DND-41 (cell line): ENCODE measurements around the gene MCRIP2.

Experiments used
- ATAC-seq: fragments of 200-7000 bp; cut with Tn5 transposase; 3 replicates; pipeline ENCODE4 v1.9.1; 2021; ENCODE audit warnings: low read depth; ENCODE audit not compliant: insufficient read depth
- DNase-seq: peaks from one replicate; pipeline ENCODE4 v3.0.0-alpha.2; 2020
- H2AFZ ChIP-seq: 2 replicates; pipeline ENCODE4 v1.6.0; 2012; ENCODE audit warnings: low read depth, low read length
- H3K27ac ChIP-seq: 2 replicates; pipeline ENCODE4 v1.5.1; 2012; ENCODE audit warnings: low read length, inconsistent platforms
- H3K27me3 ChIP-seq: fragments of 200-600 bp; sonication (generic); 2 replicates; pipeline ENCODE4 v1.6.0; 2012; ENCODE audit warnings: low read length, mild to moderate bottlenecking, inconsistent platforms; ENCODE audit not compliant: insufficient read depth, poor library complexity
- H3K36me3 ChIP-seq: 2 replicates; pipeline ENCODE4 v1.5.1; 2012; ENCODE audit warnings: low read length, inconsistent platforms; ENCODE audit not compliant: insufficient read depth
- H3K4me1 ChIP-seq: 2 replicates; pipeline ENCODE4 v1.5.1; 2012; ENCODE audit warnings: mild to moderate bottlenecking, low read length; ENCODE audit not compliant: insufficient read depth
- H3K4me2 ChIP-seq: 2 replicates; pipeline ENCODE4 v1.6.0; 2012; ENCODE audit warnings: mild to moderate bottlenecking, moderate library complexity, low read length, inconsistent platforms; ENCODE audit not compliant: insufficient read depth
- H3K4me3 ChIP-seq, 2 experiments: fragments of 200-600 bp in 1 of 2; shearing (Covaris generic) in 1 of 2; 2 replicates each; pipeline ENCODE4 v1.5.1; 2012 to 2016; ENCODE audit warnings: inconsistent platforms in 2 of 2, low read length in 2 of 2, mild to moderate bottlenecking in 2 of 2, low read depth in 1 of 2, moderate library complexity in 1 of 2
- H3K79me2 ChIP-seq: 2 replicates; pipeline ENCODE4 v1.6.0; 2012; ENCODE audit warnings: low read length, inconsistent platforms; ENCODE audit not compliant: insufficient read depth
- H3K9ac ChIP-seq: 2 replicates; pipeline ENCODE4 v1.6.0; 2012; ENCODE audit warnings: low read depth, mild to moderate bottlenecking, inconsistent platforms, low read length, moderate library complexity
- H3K9me3 ChIP-seq: 2 replicates; pipeline ENCODE4 v1.5.1; 2012; ENCODE audit warnings: low read length, moderate library complexity, mild to moderate bottlenecking, inconsistent platforms; ENCODE audit not compliant: insufficient read depth, severe bottlenecking
- H4K20me1 ChIP-seq: 2 replicates; pipeline ENCODE4 v1.6.0; 2012; ENCODE audit warnings: low read length; ENCODE audit not compliant: insufficient read depth
- EZH2 ChIP-seq: IDR thresholded peaks from 3 replicates; pipeline ENCODE4 v1.6.1; 2012; ENCODE audit warnings: borderline replicate concordance, low read depth, mild to moderate bottlenecking, moderate library complexity, low read length, inconsistent platforms; ENCODE audit not compliant: severe bottlenecking
- TF ChIP-seq, protein P1 (sequence below): IDR thresholded peaks from 2 replicates; pipeline ENCODE4 v1.5.1; 2012; ENCODE audit warnings: borderline replicate concordance, low read length, moderate library complexity, mild to moderate bottlenecking; ENCODE audit not compliant: poor library complexity, severe bottlenecking; ENCODE audit errors: extremely low read depth

MCRIP2 gene

GRCh38 chr16:683396-684070 is 41.9 kb downstream of the MCRIP2 start:
- Histone ChIP-seq H3K27ac (peak overlapping the region; percentile 77), H4K20me1 (peaks cover 51% of the 10 kb centered on the region), H3K9me3 (no peaks in the 10 kb centered on the region), H2AFZ (peak overlapping the region; percentile 70), H3K79me2 (peaks cover 42% of the 10 kb centered on the region), H3K4me3 (peak overlapping the region; percentile 61 to 98; a peak in 3 of 4 replicates), H3K4me1 (peaks cover 77% of the 10 kb centered on the region), H3K9ac (peak overlapping the region; percentile 85), H3K27me3 (no peaks in the 10 kb centered on the region), H3K36me3 (peaks cover 69% of the 10 kb centered on the region), H3K4me2 (peak overlapping the region; percentile 99)
- TF ChIP-seq, protein P1, sequence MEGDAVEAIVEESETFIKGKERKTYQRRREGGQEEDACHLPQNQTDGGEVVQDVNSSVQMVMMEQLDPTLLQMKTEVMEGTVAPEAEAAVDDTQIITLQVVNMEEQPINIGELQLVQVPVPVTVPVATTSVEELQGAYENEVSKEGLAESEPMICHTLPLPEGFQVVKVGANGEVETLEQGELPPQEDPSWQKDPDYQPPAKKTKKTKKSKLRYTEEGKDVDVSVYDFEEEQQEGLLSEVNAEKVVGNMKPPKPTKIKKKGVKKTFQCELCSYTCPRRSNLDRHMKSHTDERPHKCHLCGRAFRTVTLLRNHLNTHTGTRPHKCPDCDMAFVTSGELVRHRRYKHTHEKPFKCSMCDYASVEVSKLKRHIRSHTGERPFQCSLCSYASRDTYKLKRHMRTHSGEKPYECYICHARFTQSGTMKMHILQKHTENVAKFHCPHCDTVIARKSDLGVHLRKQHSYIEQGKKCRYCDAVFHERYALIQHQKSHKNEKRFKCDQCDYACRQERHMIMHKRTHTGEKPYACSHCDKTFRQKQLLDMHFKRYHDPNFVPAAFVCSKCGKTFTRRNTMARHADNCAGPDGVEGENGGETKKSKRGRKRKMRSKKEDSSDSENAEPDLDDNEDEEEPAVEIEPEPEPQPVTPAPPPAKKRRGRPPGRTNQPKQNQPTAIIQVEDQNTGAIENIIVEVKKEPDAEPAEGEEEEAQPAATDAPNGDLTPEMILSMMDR = no peak
- TF ChIP-seq EZH2 = no peak
- no peak for DNase-seq
- no peak for ATAC-seq

- Histone ChIP-seq H3K27ac (peak within 1 kb of the TSS; percentile 77), H3K9me3 (no peaks in the 10 kb centered on the region), H3K36me3 (peaks cover 69% of the 10 kb centered on the region), H3K4me3 (peak within 1 kb of the TSS; percentile 61 to 98; a peak in 3 of 4 replicates), H3K4me2 (peak within 1 kb of the TSS; percentile 99), H3K79me2 (peaks cover 49% of the 10 kb centered on the region), H3K4me1 (peaks cover 77% of the 10 kb centered on the region), H4K20me1 (peaks cover 47% of the 10 kb centered on the region), H3K9ac (peak within 1 kb of the TSS; percentile 85), H2AFZ (peak within 1 kb of the TSS; percentile 70), H3K27me3 (no peaks in the 10 kb centered on the region)
- ATAC-seq = peak; percentile 79
- peak; percentile 98 for DNase-seq
- no peak for TF ChIP-seq EZH2
- TF ChIP-seq, protein P1 = no peak
Observed at GRCh38 chr16:684071-684794, 42.6 kb downstream of the MCRIP2 start, which contains the start of gene JMJD8. Gene JMJD8, minus strand, starts transcription at chr16:684334. Its CDS starts 15 bp downstream, at chr16:684319.

- H3K79me2 ChIP-seq = peaks cover 57% of the 10 kb centered on the region
- no peak overlapping the region for H3K27ac ChIP-seq
Observed at GRCh38 chr16:684961-685696, 43.5 kb downstream of the MCRIP2 start.

More at GRCh38 chr16:684961-685696, 43.5 kb downstream of the MCRIP2 start:
- H3K9ac ChIP-seq = no peak overlapping the region
- no peaks in the 10 kb centered on the region for H3K9me3 ChIP-seq
- no peak overlapping the region for H2AFZ ChIP-seq
- DNase-seq (no peak), ATAC-seq (no peak)
- TF ChIP-seq, protein P1 = no peak
- no peak for TF ChIP-seq EZH2
- H3K4me1 ChIP-seq = peaks cover 76% of the 10 kb centered on the region
- H3K27me3 ChIP-seq = no peaks in the 10 kb centered on the region
- peaks cover 45% of the 10 kb centered on the region for H4K20me1 ChIP-seq
- H3K4me2 ChIP-seq = peak overlapping the region; percentile 99
- peaks cover 69% of the 10 kb centered on the region for H3K36me3 ChIP-seq
- H3K4me3 ChIP-seq = peak overlapping the region in 1 of 2 experiments; percentile 98; a peak in 2 of 4 replicates
